Fibroblast of skin of back (primary cell): ENCODE data around the gene MARVELD1.

Experiments used
- DNase-seq: peaks from one replicate; pipeline ENCODE4 v3.0.0-alpha.2; 2013

The MARVELD1 gene

DNA sequence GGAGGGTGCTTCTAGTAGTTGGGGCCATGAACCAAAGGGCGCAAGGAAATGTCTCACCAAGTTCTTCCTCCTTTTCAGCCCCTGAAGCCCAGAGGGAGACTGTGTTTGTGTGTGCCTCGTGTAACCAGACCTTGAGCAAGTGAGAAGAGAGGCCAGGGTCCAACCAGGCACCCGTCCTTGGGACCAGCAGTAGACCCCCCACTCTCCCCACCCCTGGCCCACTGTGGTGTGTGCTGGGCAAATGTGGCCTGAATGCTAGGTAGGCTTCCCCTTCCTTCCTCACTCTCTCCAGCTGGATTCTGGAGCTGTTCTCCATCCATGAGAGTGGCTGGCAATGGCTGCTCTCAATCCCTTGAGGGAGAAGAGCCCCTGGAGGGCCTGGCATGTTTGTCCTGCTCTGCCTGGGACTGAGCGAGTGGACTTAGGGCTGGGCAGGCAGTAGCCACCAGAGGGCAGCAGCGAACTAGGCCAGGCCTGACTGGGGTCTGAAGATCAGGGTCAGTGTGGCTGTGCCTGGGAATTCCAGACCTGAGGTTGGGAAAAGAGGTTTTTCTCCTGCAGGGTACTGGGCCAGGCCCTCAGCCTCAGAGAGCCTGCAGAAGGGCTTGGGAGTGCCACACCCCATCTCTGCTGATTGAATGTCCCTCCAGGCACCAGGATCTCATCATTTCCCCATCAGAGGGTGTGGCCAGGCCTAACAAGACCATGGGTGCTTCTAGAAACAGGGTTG lies 45.8 kb downstream of the MARVELD1 start:
- peak; percentile 56 for DNase-seq

DNA sequence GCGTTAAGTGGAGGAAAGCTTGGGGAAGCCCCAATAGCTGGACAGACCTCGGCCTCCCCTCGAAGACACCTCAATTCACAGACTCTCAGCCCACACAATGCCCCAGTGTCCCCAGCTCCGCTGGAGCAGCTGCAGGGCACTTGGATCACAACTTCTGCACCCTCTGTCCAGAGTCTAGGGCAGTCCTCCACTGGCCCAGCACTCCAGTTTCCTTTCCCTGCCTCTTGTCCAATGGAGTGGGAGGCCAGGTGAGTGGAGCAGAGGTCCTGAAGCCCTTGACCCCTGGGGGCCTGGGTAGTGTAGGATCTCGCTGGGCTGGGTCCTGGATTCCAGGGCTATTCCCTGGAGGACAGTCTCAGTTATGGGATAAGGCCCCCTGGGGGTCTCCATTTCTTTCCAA lies 46.4 kb downstream of the MARVELD1 start:
- DNase-seq, result no peak

GRCh38 chr10:97760461-97761257 lies 47.1 kb downstream of the MARVELD1 start:
- no peak for DNase-seq

GRCh38 chr10:97761331-97761865 lies 47.9 kb downstream of the MARVELD1 start:
- no peak for DNase-seq

DNA sequence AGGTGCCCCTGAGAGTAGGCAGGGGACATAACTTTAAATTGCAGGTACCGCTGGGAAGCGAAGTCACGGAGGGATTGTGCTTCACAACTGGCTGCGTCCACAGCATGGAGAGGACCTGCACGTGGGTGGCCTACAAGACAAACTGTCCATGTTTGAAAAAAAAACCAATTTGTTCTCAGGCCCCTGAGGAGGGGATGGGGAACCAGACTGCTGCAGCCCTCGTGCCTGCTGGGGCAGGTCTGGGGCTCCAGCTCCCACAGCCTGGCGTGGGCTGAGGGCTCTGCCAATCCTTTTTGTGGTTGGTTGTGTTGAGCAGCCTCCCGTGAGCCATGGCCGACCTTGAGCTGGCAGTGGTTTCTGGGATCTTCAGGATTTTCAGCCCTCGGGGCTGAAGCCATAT lies 48.5 kb downstream of the MARVELD1 start:
- no peak for DNase-seq

GRCh38 chr10:97762816-97763215 lies 49.3 kb downstream of the MARVELD1 start:
- DNase-seq, result peak; percentile 34

GRCh38 chr10:97763411-97763810 lies 49.9 kb downstream of the MARVELD1 start:
- DNase-seq, result no peak

DNA sequence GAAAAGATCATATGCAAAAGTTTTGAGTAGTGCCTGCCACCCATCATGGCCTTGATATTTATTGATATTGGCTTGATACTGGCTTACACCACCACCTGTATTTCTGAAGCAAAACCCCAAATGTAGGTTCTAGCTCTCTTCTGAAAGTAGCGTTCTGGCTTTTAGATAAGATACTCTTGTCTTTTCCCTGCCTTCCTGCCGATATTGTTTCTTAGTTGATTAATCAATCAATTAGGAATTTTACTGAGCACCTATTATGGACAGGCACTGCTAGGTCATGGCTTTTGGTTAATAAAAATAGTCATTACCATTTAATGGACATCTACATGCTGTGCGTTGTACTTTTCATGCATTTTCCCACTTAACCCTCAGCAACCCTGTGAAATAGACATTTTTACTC lies 50.4 kb downstream of the MARVELD1 start:
- DNase-seq, result no peak

GRCh38 chr10:97764519-97764931 lies 51.0 kb downstream of the MARVELD1 start:
- DNase-seq, result no peak

- DNase-seq, result no peak
These were observed 51.7 kb downstream of the MARVELD1 start for GRCh38 chr10:97765201-97765600.

- DNase-seq, result peak; percentile 23
These were observed 52.7 kb downstream of the MARVELD1 start for GRCh38 chr10:97766106-97766810.

DNA sequence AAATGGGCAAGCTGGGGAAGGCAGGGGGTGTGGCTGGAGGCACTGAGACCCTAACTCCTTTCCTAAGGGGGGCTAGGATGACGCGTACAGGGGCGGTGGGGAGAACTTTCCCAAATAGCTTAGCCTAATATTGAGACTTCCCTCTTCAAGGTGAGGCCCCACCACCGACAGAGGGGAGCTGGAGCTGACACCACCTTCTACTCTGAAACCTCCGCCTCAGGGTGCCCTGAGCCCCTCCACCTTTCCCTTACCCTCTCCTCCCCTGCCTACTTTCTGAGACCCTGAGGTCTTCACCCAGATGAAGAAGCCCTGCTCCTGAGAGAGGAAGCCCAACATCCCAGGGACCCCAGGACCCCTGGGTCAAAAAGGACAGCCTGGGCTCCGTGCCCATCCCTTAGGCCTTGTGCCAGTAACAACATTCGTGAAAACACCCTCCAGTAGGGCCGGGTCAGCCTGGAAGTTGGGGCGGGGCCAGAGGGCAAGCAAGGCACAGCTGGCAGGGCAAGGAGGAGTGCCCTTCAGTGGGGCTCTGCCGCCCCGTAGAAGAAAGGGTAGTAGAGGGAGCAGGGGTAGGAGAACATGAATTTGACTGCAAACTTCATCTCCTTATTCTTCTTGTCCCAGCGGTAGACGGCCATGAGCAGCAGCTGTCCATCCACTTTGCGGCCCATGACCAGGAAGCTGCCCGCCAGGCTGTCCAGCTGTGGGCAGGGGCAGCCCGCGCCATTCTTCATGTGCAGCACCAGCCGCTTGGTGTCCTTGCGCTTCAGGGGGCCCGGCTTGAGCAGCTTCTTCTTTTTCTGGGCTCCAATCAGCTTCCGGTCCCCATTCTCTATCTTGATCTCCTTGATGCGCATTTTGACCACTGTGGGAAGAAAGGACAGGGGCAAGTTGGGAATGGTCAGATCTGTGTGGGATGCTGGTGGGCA lies 53.7 kb downstream of the MARVELD1 start:
- DNase-seq, result no peak
